Measurements from ENCODE around the gene MED4. TPM values are rescaled to one million over a fixed set of nuclear protein-coding genes. Genes with fewer than 3 reads are reported as not detected.

Gene MED4
- total RNA-seq: 23.3 and 26.5 TPM in 2 replicates

GRCh38 chr13:48094781-48095502 is at the start of gene MED4:
Gene MED4 (minus strand): TSS chr13:48095104. CDS start chr13:48095078, 26 bp downstream.

GRCh38 chr13:48037346-48038173 is 57.3 kb downstream of the MED4 start, which contains the start of gene NUDT15:
Gene NUDT15 (plus strand): TSS chr13:48037726. CDS start chr13:48037747, 21 bp downstream.

Other genes starting within 250 kb of the MED4 start
- 39.5 and 43.8 TPM in 2 replicates for gene SUCLA2, start 93.8 kb downstream of the MED4 start, total RNA-seq
- gene NUDT15, start 57.4 kb downstream of the MED4 start, total RNA-seq: 25.6 and 42.1 TPM in 2 replicates
- 149 and 185 TPM in 2 replicates for gene ITM2B, start 138.1 kb upstream of the MED4 start, total RNA-seq
- gene RB1, start 208.6 kb upstream of the MED4 start, total RNA-seq: 23.0 and 24.2 TPM in 2 replicates

Measured in hair follicular keratinocyte (primary cell).